Sciatic nerve (tissue), 2 donors: ENCODE data around the gene GALNS. TPM values are rescaled to one million over a fixed set of nuclear protein-coding genes. Genes with fewer than 3 reads are reported as not detected.
"Not testable (repeated sequence)": the region's sequence is repeated elsewhere in the genome, so short reads cannot be mapped to it uniquely, and the experiment has no call there.

Experiments used
- ATAC-seq: fragments of 200-7000 bp; cut with Tn5 transposase; one replicate; pipeline ENCODE4 v1.9.1; 2020; ENCODE audit warnings: mild to moderate bottlenecking, moderate library complexity
- DNase-seq: peaks from one replicate; pipeline ENCODE4 v3.0.0-alpha.2; 2020; ENCODE audit warnings: low spot score
- intact Hi-C: fragments of 100-400 bp; cut with DNase I; formaldehyde crosslinking; loops from one replicate; pipeline ENCODE4 v1.14.2; 2022
- total RNA-seq: library from RNA; stranded (reverse); fragmentation: NEBNext Ultra II Directional; extraction: Animal tissue kit (Norgen Biotek cat#: 25700); gene quantifications from one replicate; pipeline ENCODE4 v1.2.1, GENCODE V29; 2021
- donor health status: DM: no; HTN: no; CAD: no.
- donor health status: DM: no; HTN: no; CAD: no.

Gene GALNS
- total RNA-seq, 1 donor from 2014 or later, result 41.1 TPM

DNA sequence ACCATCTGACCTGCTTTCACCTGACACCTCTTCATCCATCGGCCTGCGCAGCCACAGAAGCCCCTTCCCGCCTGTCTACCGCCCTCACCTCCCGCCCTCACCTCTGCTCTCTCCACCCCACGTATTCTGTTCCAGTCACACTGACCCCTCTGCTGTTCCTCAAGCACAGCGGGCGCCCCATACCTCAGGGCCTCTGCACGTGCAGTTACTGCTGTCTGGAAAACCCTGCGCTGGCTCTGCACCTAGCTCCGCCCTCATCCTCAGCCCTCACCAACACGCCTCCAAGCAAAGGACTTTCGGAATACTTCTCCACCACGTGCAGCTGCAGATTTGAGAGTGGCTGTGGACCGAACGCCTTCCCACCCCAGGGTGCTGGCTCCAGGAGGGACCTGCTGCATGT is 34.3 kb upstream of the GALNS start:
- ATAC-seq (no peak), DNase-seq (no peak)
- intact Hi-C loops, result no loop called here

DNA sequence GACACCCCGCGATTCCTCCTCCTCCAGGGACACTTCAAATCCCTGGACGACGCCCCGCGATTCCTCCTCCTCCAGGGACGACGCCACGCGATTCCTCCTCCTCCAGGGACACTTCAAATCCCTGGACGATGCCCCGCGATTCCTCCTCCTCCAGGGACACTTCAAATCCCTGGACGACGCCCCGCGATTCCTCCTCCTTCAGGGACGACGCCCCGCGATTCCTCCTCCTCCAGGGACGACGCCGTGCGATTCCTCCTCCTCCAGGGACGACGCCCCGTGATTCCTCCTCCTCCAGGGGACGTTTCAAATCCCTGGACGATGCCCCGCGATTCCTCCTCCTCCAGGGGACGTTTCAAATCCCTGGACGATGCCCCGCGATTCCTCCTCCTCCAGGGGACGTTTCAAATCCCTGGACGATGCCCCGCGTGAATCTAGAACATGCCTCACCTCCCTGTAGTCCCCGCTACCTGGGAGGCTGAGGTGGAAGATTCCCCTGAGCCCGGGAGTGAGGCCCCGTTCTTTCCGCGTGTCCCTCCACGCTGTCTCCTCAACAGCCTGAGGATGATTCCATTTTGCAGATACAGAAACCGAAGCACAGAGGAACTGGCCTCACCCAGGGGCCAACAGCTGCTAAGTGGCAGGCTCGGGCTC is 33.1 kb upstream of the GALNS start:
- intact Hi-C loops, ATAC-seq, DNase-seq: not testable (repeated sequence)

DNA sequence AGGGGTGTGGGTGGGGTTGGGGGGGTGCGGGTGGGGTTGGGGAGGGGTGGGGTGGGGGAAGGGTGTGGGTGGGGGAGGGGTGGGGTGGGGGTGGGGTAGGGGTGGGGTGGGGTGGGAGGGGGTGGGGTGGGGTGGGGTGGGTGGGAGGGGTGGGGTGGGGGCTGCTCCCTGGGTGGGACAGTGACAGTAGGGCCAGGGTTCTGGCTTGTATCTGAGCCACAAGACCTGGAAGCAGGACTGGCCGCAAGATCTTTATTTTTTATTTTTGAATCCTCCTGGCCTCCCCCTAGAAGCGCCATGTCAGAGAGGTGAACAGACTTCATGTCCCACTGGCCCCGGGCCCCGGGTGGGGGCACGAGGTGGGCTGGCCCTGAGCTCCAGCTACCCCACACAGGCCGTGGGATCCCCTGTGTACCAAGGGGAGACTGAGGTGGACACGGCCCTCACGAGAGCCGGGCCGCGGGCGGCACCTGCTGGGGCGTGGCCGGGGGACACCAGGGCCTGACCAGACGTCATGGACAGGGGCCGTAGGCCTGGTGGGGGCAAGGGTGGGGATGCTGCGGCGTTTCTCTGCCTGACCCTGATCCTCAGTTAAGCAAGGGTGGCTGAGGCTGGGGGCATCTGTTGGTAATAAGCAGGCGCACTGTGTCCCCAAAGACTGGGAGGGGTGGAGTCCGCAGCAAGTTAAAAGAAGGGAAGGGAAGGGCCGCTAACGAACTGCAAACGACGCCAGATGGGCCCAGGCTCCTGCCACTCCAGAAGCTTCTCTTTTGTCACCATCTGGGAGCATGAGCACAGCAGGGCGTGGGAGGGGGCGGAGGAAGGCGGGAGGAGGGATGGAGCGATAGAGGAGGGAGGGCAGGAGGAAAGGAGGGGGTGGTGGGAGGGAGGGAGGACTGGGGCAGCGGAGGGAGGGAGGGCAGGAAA is 32.0 kb upstream of the GALNS start:
- ATAC-seq (peak; percentile 28), DNase-seq (no peak)
- intact Hi-C loops, result no loop called here

DNA sequence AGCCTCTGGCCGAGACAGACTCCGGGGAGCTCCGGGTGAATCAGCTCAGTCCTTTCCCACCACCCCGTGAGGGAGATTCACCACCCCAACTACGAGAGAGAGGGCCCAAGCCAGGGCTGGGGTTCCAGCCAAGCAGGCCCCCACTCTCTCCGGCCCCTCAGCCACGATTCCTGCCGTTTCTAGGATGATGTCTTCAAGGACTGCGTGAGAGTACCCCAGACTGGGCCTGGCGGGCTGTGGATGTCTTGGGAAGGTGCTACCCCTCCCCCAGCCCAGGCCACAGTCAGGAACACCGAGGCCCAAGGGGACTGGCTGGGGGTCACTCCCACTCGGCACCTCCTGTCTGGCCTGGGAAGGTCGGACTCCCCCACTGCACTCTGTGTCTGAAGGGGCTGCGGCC is 31.3 kb upstream of the GALNS start:
- DNase-seq, result no peak
- intact Hi-C loops, result no loop called here
- no peak for ATAC-seq

- intact Hi-C loops, result no loop called here
- ATAC-seq (peak; percentile 75), DNase-seq (peak; percentile 73)
These were observed 30.2 kb upstream of the GALNS start for GRCh38 chr16:88886845-88887521.

- intact Hi-C loops, result no loop called here
- DNase-seq (no peak), ATAC-seq (peak; percentile 6)
These were observed 29.7 kb upstream of the GALNS start for GRCh38 chr16:88886420-88886844.

GRCh38 chr16:88885693-88886280 is 29.0 kb upstream of the GALNS start:
- ATAC-seq (no peak), DNase-seq (no peak)
- intact Hi-C loops, result no loop called here

GRCh38 chr16:88884569-88885271 is 28.0 kb upstream of the GALNS start:
- ATAC-seq, result no peak
- intact Hi-C loops, result no loop called here
- DNase-seq, result no peak

DNA sequence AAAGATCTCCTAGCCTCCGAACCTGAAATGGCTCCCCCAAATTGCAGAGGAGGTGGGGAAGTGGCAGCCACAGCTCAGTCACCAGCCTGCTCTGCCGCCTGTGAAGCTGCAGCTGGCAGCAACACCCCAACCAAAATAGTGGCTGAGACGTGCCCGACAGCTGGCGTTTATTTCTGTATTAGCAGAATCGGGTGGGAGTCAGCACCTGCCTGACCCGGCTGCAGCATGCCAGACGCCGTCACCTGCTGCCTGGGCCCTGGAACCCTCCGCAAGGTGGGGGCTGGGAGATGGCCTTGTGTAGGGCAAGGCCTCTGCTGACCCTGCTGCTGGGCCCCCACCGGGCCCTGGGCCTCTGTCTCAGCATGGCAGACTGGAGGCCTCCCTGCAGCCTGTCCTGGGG is 27.2 kb upstream of the GALNS start:
- DNase-seq, result no peak
- ATAC-seq, result no peak
- intact Hi-C loops, result no loop called here

GRCh38 chr16:88883117-88883895 is 26.6 kb upstream of the GALNS start:
- ATAC-seq (no peak), DNase-seq (no peak)
- intact Hi-C loops, result no loop called here

GRCh38 chr16:88882358-88883030 is 25.7 kb upstream of the GALNS start:
- intact Hi-C loops, result no loop called here
- DNase-seq (no peak), ATAC-seq (no peak)

- intact Hi-C loops, result no loop called here
- ATAC-seq (no peak), DNase-seq (no peak)
These were observed 25.1 kb upstream of the GALNS start for GRCh38 chr16:88881675-88882357.

DNA sequence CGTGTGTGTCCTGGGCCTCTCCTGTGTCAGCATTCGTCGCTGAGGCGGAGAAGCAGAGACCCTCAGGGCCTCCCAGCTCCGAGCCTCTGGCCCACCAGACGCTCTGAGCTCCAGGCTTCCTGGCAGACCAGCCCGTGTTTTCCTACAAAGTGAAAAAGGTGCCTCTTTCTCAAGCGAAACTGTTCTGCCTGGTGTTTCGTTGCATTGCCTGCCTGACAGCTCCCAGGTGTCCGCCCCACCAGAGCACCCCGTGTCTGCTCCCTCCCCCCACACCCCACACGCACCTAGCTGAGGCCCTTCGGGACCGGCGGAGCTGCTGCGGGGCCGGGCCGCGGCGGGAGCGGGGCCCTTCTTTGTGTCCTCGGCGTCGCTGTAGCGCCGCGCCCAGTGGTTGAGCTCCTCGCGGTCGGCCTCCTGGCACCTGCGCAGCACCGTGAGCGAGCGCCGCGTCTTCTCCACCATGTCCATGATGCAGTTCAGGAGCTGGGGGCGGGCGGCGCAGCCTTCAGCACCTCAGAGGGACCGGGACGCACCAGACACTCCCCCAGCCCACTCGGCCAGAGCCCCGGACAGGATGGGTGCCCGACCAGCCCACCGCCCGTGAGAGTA is 24.4 kb upstream of the GALNS start:
- no peak for ATAC-seq
- DNase-seq, result no peak

GRCh38 chr16:88880226-88881006 is 23.7 kb upstream of the GALNS start:
- intact Hi-C loops, result no loop called here
- ATAC-seq (no peak), DNase-seq (no peak)

More for the DNA sequence above, 24.4 kb upstream of the GALNS start:
- intact Hi-C loops, result no loop called here

DNA sequence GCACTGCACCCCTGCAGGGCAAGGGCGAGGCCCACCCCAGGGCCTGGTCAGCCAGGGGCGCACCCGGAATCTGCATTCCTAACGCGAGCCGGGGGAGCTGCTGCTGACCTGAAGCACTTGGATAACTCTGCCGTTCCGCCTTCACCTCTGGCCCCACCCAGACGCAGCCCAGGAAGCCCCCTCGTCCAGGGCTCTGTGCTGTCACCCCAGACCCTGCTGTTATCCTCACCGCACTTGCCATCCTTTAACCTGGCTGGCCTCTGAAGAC is 23.0 kb upstream of the GALNS start:
- DNase-seq, result no peak
- no peak for ATAC-seq
- intact Hi-C loops, result no loop called here
